NCI-H2029 treated with DMSO at 0.1 percent for 48 hours (cell line): ENCODE data around the gene ZFP90.
"Not testable (repeated sequence)": the region's sequence is repeated elsewhere in the genome, so short reads cannot be mapped to it uniquely, and the experiment has no call there.

Experiments used
- DNase-seq: peaks from one replicate; lab custom pipeline; 2025; lab: John Stamatoyannopoulos, UW

Gene ZFP90

DNA sequence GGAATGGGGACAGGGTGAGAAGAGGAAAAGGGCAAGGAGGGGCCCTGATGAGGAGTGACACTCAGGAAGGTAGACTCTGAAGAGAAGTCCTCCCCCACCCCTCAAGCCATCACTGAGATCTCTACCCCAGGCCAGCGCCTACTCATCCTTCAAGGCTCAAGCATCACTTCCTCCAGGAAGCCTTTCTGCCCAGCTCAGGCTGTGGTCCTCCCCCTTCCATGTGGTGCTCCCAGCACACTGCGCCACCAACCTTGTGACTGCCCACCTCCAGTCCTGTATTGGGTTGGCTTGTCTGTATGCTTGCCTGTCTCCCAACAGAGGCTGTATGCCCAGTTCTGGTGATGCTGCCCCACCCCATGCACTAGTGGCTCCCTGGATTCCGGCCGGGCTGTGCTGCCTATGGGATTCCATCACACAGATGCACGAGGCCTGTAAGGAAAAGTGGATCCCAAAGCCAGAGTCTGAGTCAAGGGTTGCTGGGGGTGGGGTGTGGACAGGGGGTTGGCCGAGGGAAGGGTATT, 19.8 kb upstream of the ZFP90 start:
- no peak for DNase-seq

DNA sequence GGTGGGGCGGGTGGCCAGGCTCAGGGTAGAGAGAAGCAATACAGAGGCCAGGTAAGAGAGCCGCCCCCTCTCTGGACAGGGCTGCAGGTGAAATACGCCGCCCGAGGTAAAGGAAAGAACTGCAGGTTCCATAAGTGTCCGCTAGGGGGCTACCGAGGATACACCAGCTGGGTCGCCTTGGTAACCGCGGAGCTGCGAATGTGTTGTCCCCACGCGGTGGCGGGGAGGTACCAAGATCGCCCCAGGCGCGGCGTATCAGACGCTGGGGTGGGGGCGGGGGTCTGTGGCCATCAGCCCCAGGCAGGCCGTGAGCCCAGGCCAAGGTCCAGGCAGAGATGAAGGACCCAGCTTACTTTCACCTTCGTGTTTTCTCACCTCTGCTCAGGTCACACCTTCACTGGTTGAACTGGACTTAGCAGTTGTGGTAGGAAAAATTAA, 18.4 kb upstream of the ZFP90 start:
- peak; percentile 25 for DNase-seq

DNA sequence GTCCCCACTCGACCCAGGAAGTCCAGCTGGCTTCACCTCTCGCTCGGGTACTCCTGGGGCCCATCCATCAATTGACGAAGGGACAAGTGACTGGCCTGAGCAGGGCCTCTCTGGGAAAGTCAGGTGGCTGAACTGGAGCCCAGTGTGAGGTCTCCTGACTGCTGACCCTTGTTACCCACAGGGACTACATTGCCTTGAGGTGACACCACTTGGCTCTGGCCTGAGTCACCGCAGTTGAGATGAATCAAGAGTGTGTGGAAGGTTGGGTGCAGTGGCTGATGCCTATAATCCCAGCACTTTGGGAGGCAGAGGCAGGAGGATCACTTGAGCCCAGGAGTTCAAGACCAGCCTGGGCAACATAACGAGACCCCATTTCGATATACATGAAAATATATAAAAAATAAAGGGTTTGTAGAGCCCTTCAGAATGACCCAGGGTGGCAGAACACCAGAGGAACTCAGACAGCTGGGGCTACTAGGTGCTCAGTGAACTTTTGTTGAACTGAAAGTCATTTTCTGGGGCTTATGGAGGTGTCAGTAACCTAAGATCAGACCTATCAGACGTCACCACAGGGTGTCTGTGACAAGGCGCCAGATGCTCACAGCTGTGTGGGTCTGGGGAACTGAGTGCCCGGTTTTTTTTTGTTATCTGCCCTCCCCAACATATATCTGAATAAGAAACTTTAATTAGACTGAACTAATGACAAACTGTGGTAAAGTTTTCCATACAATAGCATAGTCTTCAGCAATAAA, 14.8 kb upstream of the ZFP90 start:
- DNase-seq, result no peak

DNA sequence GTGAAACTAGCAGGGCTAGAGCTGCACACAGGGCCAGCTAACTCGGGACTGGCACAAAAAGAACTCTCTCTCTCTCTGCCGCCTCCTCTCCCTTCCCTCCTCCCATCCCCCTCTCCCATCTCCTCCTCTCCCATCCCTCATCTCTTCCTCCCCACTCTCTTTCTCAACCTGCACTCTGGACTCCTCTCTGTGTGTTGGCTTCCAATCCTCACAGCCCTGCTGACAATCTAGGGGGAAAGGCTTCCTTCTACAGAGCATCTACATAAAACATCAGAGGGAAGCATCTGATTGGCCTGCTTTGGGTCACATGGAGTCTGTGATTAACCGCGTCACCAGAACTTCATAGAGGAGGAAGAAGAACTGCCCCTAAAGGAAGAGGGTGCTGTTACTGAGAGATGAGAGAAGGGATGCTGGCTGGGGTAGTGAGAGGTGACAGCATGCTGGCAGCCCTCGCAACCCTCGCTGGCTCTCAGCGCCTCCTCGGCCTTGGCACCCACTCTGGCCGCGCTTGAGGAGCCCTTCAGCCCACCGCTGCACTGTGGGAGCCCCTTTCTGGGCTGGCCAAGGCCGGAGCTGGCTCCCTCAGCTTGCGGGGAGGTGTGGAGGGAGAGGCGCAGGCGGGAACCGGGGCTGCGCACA, 12.8 kb upstream of the ZFP90 start:
- no peak for DNase-seq

DNA sequence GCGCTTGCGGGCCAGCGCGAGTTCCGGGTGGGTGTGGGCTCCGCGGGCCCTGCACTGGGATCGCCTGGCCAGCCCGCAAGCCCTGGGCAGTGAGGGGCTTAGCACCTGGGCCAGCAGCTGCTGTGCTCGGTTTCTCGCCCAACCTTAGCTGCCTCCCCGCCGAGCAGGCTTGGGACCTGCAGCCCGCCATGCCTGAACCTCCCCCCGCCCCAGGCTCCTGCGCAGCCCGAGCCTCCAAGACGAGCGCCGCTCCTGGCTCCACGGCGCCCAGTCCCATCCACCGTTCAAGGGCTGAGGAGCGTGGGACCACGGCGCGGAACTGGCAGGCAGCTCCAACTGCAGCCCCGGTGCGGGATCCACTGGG, 12.3 kb upstream of the ZFP90 start:
- no peak for DNase-seq

DNA sequence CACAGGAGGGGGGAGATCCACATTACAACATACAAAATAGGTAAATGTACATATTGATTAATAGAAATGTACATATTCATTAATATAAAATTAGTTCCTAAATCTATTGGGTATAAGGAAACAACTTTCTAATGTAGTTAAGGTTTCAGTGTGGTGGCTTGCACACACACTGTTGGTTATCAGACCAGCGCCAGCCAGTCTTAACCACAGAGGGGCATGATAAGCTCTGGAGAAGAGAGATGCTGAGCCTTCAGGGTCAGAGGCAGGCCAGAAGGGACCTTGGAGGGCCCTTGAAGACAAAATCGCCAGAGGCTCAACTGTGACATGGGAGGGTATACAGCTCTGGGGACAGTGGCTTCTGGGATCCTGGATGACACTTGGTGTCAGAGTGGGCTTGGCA, 10.9 kb upstream of the ZFP90 start:
- no peak for DNase-seq

DNA sequence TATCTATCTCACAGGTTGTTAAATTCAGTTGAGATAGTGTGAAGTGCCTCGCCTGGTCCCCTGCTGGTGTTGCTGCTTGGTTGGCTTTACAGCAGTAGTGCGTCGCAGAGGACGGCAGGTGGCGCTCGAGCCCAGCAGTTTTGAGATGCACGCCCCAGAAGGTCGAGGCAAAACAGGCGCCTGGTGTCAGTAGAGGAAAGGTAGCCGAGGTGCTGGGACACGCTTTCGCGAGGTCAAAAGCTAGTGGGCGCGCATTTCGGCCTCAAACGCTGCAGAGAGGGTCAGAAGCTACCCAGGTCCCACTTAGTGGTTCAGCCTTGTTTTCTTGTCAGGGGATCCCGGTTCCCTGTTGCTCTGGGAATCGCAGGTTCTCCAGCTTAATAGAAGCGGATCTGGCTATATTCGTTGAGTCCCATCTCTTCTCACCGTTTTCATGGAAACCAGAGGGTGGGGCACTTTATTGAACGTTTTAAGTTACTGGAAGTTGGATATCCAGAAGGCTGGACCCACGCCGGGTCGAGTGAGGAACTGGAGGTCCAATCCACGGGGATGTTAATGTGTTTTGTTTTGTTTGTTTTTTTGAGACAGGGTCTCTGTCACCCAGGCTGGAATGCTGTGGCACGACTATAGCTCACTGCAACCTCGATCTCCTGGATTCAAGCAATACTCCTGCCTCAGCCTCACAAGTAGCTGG, 10.3 kb upstream of the ZFP90 start:
- peak; percentile 41 for DNase-seq

DNA sequence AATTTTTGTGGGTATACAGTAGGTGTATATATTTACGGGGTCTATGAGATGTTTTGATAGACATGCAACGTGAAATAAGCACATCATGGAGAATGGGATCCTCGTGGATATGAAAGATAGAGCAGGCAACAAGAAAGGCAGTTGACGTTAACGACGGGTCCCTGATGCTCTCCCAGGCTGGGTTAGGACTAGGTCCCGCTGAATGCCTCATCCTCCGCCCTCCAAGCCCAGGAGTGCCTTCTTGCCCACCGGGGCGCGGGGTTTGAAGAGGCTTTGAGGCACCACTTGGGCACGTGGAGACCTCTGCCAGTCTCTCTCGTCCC, 9.5 kb upstream of the ZFP90 start:
- no peak for DNase-seq

DNA sequence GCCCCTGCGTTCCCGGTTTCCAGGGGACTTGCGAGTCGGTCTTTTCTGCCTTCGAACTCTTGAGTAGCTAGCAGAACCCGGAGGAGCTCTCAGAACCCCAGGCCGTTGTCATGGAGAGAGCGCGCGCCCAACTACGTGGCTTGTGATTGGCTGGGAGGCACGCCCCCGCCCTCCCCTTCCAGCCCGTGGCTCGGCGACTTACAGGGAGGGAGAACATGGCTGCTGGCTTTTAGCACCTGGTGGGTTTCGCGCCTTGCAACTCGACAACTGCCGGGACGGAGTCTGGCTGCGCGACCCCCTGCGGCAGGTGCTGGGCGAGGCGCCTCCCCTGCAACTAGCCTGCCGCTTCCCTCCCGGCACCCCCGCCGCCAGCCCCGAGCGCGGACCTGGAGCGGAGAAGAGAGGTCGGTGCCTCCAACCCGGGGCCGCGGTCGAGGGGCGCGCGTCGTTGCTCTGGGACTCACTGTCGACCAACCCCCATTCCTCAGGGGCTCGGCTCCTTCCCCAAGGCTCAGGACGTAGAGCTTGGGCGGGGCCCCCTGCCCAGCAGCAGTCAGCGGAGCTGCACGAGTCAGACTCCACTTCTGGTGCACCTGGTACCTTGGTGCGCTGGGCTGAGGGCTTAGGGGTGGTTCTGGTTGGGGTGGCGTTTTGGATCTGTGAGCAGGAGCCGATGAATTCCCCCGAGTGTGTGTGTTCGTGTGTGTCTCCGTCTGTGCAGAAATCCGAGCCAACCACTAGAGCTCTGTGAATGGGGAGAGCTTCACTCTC, 9.0 kb upstream of the ZFP90 start:
- peak; percentile 8 for DNase-seq

DNA sequence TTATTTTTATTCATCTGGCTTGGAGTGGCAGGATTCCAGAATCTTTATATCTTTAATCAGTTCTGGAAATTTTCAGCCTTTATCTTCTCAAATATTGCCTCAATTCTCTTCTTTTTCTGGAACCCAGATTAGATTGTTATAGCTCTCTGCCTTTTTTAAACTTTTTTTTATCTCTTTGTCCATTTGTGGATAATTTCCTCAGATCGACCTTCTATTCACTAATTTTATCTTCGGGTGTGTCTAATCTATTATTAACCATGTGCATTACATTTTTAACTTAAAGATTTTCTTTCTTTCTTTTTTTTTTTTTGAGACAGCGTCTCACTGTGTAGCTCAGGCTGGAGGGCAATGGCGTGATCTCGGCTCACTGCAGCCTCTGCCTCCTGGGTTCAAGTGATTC, 5.2 kb upstream of the ZFP90 start:
- DNase-seq, result no peak

DNA sequence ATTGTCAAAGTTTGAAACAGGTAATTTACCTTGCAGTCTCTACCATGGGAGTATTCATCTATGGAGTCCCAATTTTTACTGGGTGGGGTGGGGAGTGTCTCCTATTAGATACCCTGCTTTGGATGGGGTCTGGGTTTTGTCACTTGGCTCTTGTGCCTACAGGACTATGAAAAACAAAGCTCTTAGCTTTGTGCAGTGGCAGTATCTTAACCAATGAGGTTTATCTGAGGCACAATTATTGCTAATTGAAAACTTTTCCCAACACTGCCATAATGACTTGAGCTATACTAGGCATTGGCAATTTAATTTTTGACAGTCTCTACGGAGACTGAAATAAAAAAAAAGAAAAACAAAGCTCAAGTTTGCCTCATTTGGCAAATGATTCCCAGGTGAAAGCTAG, 3.8 kb upstream of the ZFP90 start:
- no peak for DNase-seq

DNA sequence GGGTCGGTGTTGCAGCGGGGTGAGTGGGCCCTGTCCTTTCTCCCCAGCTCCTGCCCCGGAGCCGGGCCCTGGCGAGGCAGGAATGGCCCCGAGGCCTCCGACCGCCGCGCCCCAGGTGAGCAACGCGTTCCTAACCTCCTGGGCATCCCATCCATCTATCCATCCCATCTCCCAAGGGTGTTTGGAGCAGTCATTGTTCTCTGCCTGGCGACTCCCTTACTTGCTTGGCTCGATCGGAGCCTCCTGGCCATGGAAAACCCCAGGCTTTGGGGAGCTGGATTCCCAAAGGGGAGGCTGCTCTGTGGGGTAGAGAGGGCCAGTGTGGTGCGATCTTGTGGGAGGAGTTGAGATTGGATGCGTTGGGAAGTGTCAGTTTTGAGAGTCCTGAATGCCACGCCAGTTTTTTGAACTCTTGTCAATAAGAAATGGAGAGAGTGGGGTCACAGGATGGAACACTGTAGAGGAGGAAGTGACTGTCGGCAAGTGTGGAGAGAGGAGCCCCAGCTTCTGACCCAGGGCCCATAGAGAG, 684 bp downstream of the ZFP90 start:
- no peak for DNase-seq

DNA sequence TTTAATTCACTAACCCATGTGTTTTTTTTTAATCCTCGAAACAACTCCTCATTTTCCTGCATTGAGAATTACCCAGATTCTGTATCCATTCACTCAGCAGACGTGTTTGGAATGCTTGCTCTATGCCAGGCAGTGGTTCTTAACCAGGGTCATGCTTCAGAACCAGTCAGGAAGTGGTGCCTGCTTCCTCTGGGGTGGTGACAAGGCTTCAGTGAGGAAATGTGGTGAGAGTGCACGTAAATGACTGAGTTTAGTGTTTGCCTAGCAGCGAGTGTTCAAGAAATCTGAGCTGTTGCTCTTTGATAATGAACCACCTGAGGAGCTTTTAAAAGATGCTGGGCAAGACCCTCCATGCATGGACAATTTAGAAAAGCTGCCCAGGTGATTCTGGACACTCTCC, 9.9 kb downstream of the ZFP90 start:
- no peak for DNase-seq

DNA sequence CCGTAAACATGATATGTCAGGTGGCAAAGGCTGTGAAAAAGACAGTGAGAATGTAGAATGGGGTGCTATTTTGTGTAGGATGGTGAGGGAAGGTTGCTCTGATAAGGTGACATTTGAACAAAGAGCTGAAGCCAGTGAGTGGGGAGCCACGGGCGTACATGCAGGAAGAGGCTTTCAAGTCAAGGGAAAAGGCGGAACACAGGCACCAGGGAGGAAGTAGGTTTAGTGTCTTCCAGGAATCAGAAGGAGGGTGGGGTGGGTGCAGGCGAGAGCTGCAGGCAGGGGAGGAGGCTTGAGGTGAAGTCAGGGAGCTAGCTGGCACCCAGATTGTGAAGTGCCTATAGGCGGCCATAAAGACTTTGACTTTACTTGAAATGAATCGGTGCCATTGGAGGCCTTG, 14.1 kb downstream of the ZFP90 start:
- DNase-seq, result no peak

DNA sequence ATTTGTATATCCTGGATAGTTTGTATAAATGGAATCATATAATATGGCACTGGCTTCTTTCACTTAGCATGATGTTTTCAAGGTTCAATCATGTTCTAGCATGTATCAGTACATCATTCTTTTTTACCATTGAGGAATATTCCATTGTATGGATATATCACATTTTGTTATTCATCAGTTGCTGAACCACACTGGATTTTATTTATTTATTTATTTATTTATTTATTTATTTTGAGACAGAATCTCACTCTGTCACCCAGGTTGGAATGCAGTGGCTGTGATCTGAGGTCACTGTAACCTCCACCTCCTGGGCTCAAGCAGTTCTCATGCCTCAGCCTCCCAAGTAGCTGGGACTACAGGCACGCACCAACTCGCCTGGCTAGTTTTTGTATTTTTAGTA, 21.2 kb downstream of the ZFP90 start:
- DNase-seq, result not testable (repeated sequence)

DNA sequence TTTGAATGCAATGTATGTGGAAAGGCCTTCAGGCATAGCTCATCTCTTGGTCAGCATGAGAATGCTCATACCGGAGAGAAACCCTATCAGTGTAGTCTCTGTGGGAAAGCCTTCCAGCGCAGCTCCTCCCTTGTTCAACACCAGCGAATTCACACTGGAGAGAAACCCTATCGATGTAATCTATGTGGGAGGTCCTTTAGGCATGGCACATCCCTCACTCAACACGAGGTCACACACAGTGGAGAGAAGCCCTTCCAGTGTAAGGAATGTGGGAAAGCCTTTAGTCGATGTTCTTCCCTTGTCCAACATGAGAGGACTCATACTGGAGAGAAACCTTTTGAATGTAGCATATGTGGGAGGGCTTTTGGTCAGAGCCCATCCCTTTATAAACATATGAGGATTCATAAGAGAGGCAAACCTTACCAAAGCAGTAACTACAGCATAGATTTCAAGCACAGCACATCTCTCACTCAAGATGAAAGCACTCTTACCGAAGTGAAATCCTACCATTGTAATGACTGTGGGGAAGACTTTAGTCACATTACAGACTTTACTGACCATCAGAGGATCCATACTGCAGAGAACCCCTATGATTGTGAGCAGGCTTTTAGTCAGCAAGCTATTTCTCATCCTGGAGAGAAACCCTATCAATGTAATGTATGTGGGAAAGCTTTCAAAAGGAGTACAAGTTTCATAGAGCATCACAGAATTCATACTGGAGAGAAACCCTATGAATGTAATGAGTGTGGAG, 24.7 kb downstream of the ZFP90 start:
- DNase-seq, result no peak

DNA sequence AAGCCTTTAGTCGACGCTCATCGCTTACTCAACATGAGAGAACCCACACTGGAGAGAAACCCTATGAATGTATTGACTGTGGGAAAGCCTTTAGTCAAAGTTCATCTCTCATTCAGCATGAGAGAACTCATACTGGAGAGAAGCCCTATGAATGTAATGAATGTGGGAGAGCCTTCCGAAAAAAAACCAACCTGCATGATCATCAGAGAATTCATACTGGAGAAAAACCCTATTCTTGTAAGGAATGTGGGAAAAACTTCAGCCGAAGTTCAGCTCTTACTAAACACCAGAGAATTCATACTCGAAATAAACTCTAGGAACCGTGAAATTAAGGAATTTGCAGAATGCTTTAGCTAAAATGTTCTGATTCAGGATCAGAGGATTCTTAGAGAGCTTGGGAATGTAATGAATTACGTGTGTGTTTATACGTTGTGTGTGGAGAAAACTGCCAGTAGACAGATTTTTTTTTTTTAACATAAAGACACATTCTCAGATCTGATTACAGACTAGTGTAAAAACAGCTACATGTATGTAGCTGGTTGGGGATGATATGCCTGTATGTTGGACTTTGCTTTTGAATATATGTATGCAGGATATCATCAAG, 25.4 kb downstream of the ZFP90 start:
- no peak for DNase-seq

DNA sequence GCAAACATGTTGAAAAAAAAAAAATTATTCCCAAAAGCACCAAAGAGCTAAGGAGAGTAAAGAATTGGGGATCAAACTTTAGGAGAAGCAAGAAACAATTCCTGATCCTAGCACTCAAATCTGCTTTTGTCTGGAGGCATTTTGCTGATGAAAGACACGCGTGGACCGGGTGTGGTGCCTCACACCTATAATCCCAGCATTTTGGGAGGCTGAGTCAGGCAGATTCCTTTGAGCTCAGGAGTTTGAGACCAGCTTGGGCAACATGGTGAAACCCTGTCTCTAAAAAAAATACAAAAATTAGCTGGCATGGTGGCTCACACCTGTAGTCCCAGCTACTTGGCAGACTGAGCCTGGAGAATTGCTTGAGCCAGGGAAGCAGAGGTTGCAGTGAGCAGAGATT, 35.4 kb downstream of the ZFP90 start:
- DNase-seq, result no peak

DNA sequence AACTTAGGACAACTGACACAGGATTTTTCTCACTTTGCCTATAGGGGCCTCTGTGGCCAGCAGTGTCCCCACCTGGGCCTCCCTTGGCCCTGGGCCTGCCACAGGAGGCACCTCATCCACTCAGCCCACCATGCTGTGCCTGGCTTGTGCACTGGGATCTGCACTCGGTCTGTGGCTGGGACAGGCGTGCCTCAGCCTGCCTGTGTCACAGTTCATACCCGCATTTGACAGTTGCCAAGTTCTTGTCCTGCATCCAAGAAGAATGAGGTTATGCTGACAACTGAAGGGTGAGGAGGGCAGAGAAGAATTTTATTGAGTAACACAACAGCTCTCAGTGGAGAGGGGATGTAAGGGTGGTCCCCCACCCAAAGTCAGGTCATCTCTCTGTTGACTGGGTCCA, 36.0 kb downstream of the ZFP90 start:
- no peak for DNase-seq

DNA sequence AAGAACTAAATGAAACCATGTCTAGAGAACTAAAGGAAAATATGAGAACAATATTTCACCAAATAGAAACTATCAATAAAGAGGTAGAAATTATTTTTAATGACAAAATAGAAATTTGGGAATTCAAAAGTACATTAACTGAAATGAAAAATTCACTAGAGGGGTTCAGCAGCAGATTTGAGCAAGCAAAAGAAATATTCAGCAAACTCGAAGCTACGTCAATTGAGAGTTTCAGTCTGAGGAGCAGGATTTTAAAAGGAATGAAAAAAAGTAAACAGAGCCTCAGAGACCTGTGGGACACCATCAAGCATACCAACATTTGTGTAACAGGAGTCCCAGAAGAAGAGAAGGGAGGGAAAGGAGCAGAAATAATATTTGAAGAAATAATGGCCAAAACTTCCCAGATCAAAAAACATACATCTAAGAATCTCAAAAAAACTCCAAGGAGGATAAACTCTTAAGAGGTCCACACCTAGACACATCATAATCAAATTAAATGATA, 38.3 kb downstream of the ZFP90 start:
- no peak for DNase-seq
